ENCODE data around the gene FBXW9. TPM values are rescaled to one million over a fixed set of nuclear protein-coding genes. Genes with fewer than 3 reads are reported as not detected.
"Not testable (repeated sequence)": the region's sequence is repeated elsewhere in the genome, so short reads cannot be mapped to it uniquely, and the experiment has no call there.

Gene FBXW9
- total RNA-seq, 2 experiments from 2014 or later, result 2.2 to 2.4 TPM

DNA sequence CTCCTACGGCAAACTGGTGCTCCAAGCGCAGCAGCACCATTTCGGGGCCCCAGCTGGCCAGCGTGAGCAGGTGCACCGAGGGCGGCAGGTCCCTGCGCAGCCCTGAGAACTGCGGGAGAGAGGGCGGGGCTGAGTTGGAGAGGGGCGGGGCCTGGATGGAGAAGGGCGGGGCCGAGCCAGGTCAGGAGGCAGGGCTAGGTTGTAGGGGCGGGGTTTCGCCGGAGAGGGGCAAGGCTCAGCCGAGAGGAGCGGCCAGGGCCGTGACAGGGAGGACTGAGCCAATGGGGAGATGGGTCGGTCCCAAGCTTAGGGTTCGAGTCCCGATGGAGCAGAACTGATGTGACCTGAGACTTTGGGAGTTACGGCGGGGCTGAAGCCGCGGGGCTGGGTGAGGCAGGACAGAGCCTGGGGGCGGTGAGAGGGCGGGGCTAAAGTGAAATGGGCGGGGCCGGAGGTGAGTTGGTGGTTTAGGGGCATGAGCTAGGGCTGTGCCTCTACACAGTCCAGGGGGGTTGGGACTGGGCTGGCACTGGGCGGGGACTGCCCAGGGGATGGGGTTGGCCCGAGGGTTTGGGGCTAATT, 48.9 kb downstream of the FBXW9 start:
- Mint-ChIP-seq H3K27me3 (no peaks in the 10 kb centered on the region), H3K27ac (no peak overlapping the region), H3K4me3 (no peak overlapping the region), H3K4me1 (ENCODE audit: low read depth) (no peaks in the 10 kb centered on the region), H3K36me3 (ENCODE audit: low read depth) (peaks cover 30% of the 10 kb centered on the region), H3K9me3 (no peaks in the 10 kb centered on the region)
- no peak overlapping the region for H3K27ac ChIP-seq (ENCODE audit: low read depth in 1 of 2, low read length in 2 of 2)
- DNase-seq (peak in 6 of 14 experiments; percentile 23 to 58 (median 34)), ATAC-seq (ENCODE audit: poor library complexity) (peak; percentile 80)
- H3K4me1 ChIP-seq (ENCODE audit: insufficient read depth, low read length), result no peaks in the 10 kb centered on the region
- no peaks in the 10 kb centered on the region for H3K27me3 ChIP-seq (ENCODE audit: control insufficient read depth in 1 of 2, insufficient read depth in 2 of 2, low read length in 2 of 2)
- H3K36me3 ChIP-seq (ENCODE audit: insufficient read depth, low read length), result peaks cover 17% of the 10 kb centered on the region
- ChIA-PET CTCF (no interaction called here), POLR2A (no interaction called here)
- intact Hi-C loops (cut with DNase I, micrococcal nuclease), result no loop called here
- no peaks in the 10 kb centered on the region for H3K9me3 ChIP-seq (ENCODE audit: control insufficient read depth in 1 of 2, insufficient read depth in 1 of 2, low read length in 2 of 2)
- H3K4me3 ChIP-seq (ENCODE audit: low read length), result no peak overlapping the region
- TF ChIP-seq, protein P1, sequence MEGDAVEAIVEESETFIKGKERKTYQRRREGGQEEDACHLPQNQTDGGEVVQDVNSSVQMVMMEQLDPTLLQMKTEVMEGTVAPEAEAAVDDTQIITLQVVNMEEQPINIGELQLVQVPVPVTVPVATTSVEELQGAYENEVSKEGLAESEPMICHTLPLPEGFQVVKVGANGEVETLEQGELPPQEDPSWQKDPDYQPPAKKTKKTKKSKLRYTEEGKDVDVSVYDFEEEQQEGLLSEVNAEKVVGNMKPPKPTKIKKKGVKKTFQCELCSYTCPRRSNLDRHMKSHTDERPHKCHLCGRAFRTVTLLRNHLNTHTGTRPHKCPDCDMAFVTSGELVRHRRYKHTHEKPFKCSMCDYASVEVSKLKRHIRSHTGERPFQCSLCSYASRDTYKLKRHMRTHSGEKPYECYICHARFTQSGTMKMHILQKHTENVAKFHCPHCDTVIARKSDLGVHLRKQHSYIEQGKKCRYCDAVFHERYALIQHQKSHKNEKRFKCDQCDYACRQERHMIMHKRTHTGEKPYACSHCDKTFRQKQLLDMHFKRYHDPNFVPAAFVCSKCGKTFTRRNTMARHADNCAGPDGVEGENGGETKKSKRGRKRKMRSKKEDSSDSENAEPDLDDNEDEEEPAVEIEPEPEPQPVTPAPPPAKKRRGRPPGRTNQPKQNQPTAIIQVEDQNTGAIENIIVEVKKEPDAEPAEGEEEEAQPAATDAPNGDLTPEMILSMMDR (IDR thresholded peaks at IDR 0.05), result no peak

DNA sequence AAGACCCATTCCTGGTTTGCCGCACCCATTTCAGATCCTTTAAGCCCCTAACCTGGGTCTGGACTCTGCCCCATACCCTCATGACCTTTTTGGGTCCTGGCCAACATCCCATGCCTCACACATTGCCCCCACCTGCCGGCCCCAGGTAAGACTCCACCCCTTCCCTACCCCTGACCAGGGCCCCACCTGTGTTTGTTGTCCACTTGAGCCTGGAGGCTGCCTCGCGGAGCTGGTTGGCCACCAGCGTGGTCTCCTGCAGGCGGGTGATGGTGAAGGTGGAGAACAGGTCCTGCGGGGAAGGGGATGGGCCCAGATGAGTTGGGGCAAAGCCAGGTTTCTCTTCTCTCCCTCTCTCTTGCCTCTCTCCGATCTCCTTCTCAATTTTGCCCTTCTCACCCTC, 49.4 kb downstream of the FBXW9 start:
- Mint-ChIP-seq H3K27me3 (no peaks in the 10 kb centered on the region), H3K4me3 (no peak overlapping the region), H3K27ac (no peak overlapping the region), H3K9me3 (no peaks in the 10 kb centered on the region), H3K4me1 (ENCODE audit: low read depth) (no peaks in the 10 kb centered on the region), H3K36me3 (ENCODE audit: low read depth) (peaks cover 30% of the 10 kb centered on the region)
- no peaks in the 10 kb centered on the region for H3K27me3 ChIP-seq (ENCODE audit: control insufficient read depth in 1 of 2, insufficient read depth in 2 of 2, low read length in 2 of 2)
- no peak for DNase-seq
- ATAC-seq (ENCODE audit: poor library complexity), result no peak
- ChIA-PET CTCF (no interaction called here), POLR2A (no interaction called here)
- TF ChIP-seq, protein P1 (IDR thresholded peaks at IDR 0.05), result no peak
- H3K4me3 ChIP-seq (ENCODE audit: low read length), result no peak overlapping the region
- H3K9me3 ChIP-seq (ENCODE audit: control insufficient read depth in 1 of 2, insufficient read depth in 1 of 2, low read length in 2 of 2), result no peaks in the 10 kb centered on the region
- H3K36me3 ChIP-seq (ENCODE audit: insufficient read depth, low read length), result peaks cover 14% of the 10 kb centered on the region
- H3K4me1 ChIP-seq (ENCODE audit: insufficient read depth, low read length), result no peaks in the 10 kb centered on the region
- intact Hi-C loops (cut with DNase I, micrococcal nuclease), result no loop called here
- H3K27ac ChIP-seq (ENCODE audit: low read depth in 1 of 2, low read length in 2 of 2), result no peak overlapping the region

GRCh38 chr19:12646551-12646950, 49.9 kb downstream of the FBXW9 start:
- Histone ChIP-seq H3K27ac (ENCODE audit: low read depth in 1 of 2, low read length in 2 of 2) (no peak overlapping the region), H3K27me3 (ENCODE audit: control insufficient read depth in 1 of 2, insufficient read depth in 2 of 2, low read length in 2 of 2) (no peaks in the 10 kb centered on the region), H3K9me3 (ENCODE audit: control insufficient read depth in 1 of 2, insufficient read depth in 1 of 2, low read length in 2 of 2) (no peaks in the 10 kb centered on the region), H3K4me1 (ENCODE audit: insufficient read depth, low read length) (no peaks in the 10 kb centered on the region), H3K36me3 (ENCODE audit: insufficient read depth, low read length) (peaks cover 9% of the 10 kb centered on the region), H3K4me3 (ENCODE audit: low read length) (no peak overlapping the region)
- no peak overlapping the region for H3K4me3 Mint-ChIP-seq
- H3K27ac Mint-ChIP-seq, result no peak overlapping the region
- ChIA-PET CTCF (no interaction called here), POLR2A (no interaction called here)
- H3K9me3 Mint-ChIP-seq, result no peaks in the 10 kb centered on the region
- DNase-seq (no peak), ATAC-seq (ENCODE audit: poor library complexity) (no peak)
- intact Hi-C loops (cut with DNase I, micrococcal nuclease), result no loop called here
- TF ChIP-seq, protein P1 (IDR thresholded peaks at IDR 0.05), result no peak
- H3K36me3 Mint-ChIP-seq (ENCODE audit: low read depth), result peaks cover 26% of the 10 kb centered on the region
- no peaks in the 10 kb centered on the region for H3K27me3 Mint-ChIP-seq
- no peaks in the 10 kb centered on the region for H3K4me1 Mint-ChIP-seq (ENCODE audit: low read depth)

DNA sequence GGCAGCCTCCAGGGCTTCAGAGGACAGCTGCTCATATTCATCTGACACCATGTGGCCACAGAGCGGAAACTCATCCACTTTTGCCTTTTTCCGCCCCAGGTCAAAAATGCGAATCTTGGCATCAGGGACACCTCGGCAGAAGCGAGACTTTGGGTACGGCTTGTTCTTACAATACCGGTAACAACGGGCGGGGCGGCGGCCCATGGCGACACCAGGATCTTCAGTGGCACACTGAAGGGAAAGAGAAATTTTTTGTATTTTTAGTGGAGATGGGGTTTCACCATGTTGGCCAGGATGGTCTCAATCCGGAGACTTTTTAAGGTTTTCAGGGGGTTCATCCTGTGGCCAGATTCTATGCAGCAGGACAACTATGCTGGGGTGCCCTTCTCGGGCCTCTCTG, 52.7 kb downstream of the FBXW9 start:
- H3K27me3 ChIP-seq (ENCODE audit: control insufficient read depth in 1 of 2, insufficient read depth in 2 of 2, low read length in 2 of 2); CTCF ChIA-PET; H3K27ac Mint-ChIP-seq; ATAC-seq (ENCODE audit: poor library complexity); H3K4me3 Mint-ChIP-seq; H3K27ac ChIP-seq (ENCODE audit: low read depth in 1 of 2, low read length in 2 of 2); H3K36me3 ChIP-seq (ENCODE audit: insufficient read depth, low read length); H3K9me3 ChIP-seq (ENCODE audit: control insufficient read depth in 1 of 2, insufficient read depth in 1 of 2, low read length in 2 of 2); H3K4me1 Mint-ChIP-seq (ENCODE audit: low read depth); H3K4me3 ChIP-seq (ENCODE audit: low read length); H3K27me3 Mint-ChIP-seq; DNase-seq; intact Hi-C loops (cut with DNase I, micrococcal nuclease); POLR2A ChIA-PET; H3K9me3 Mint-ChIP-seq: not testable (repeated sequence)
- peaks cover 13% of the 10 kb centered on the region for H3K4me1 ChIP-seq (ENCODE audit: insufficient read depth, low read length)
- peaks cover 19% of the 10 kb centered on the region for H3K36me3 Mint-ChIP-seq (ENCODE audit: low read depth)
